HEK293 (cell line): ENCODE measurements around the gene S100A6.

Experiments
- EGR2 ChIP-seq: fragments of 450-650 bp; formaldehyde crosslinking; IDR thresholded peaks from 2 replicates; pipeline ENCODE4 v1.5.1; 2016; ENCODE audit warnings: low read depth, missing biosample characterization, missing genetic modification characterization
- PATZ1 ChIP-seq: fragments of 450-650 bp; formaldehyde crosslinking; IDR thresholded peaks from 2 replicates; pipeline ENCODE4 v1.5.1; 2016; ENCODE audit warnings: missing biosample characterization, missing genetic modification characterization
- PRDM10 ChIP-seq: fragments of 450-650 bp; formaldehyde crosslinking; IDR thresholded peaks from 2 replicates; pipeline ENCODE4 v1.5.1; 2016; ENCODE audit warnings: missing biosample characterization, missing genetic modification characterization
- SCRT1 ChIP-seq: fragments of 450-650 bp; formaldehyde crosslinking; IDR thresholded peaks from 2 replicates; pipeline ENCODE4 v1.5.1; 2016; ENCODE audit warnings: missing biosample characterization, missing genetic modification characterization, borderline replicate concordance
- SCRT2 ChIP-seq: fragments of 450-650 bp; formaldehyde crosslinking; IDR thresholded peaks from 2 replicates; pipeline ENCODE4 v1.5.1; 2016; ENCODE audit warnings: missing biosample characterization, missing genetic modification characterization
- SP7 ChIP-seq: fragments of 450-650 bp; formaldehyde crosslinking; IDR thresholded peaks from 2 replicates; pipeline ENCODE4 v1.5.1; 2016; ENCODE audit warnings: missing biosample characterization, missing genetic modification characterization
- ZBTB20 ChIP-seq: fragments of 450-650 bp; formaldehyde crosslinking; IDR thresholded peaks from 2 replicates; pipeline ENCODE4 v1.5.1; 2016; ENCODE audit warnings: missing biosample characterization, missing genetic modification characterization
- ZNF146 ChIP-seq: fragments of 450-650 bp; formaldehyde crosslinking; IDR thresholded peaks from 2 replicates; pipeline ENCODE4 v1.5.1; 2016; ENCODE audit warnings: missing biosample characterization, missing genetic modification characterization
- ZNF184 ChIP-seq: fragments of 450-650 bp; IDR thresholded peaks from 2 replicates; pipeline ENCODE4 v1.5.1; 2018; ENCODE audit warnings: missing biosample characterization, mild to moderate bottlenecking, missing genetic modification characterization
- ZNF211 ChIP-seq: fragments of 450-650 bp; formaldehyde crosslinking; IDR thresholded peaks from 2 replicates; pipeline ENCODE4 v1.5.1; 2016; ENCODE audit warnings: low read depth, missing biosample characterization, missing genetic modification characterization
- ZNF266 ChIP-seq: fragments of 450-650 bp; formaldehyde crosslinking; IDR thresholded peaks from 2 replicates; pipeline ENCODE4 v1.5.1; 2016; ENCODE audit warnings: missing biosample characterization, missing genetic modification characterization, low read depth
- ZNF391 ChIP-seq: fragments of 450-650 bp; formaldehyde crosslinking; IDR thresholded peaks from 2 replicates; pipeline ENCODE4 v1.5.1; 2016; ENCODE audit warnings: low read depth, missing biosample characterization, missing genetic modification characterization, borderline replicate concordance
- ZNF433 ChIP-seq: fragments of 450-650 bp; formaldehyde crosslinking; IDR thresholded peaks from 2 replicates; pipeline ENCODE4 v1.5.1; 2016; ENCODE audit warnings: missing biosample characterization, missing genetic modification characterization, low read depth
- ZNF585B ChIP-seq: fragments of 450-650 bp; formaldehyde crosslinking; IDR thresholded peaks from 2 replicates; pipeline ENCODE4 v1.5.1; 2016; ENCODE audit warnings: missing biosample characterization, missing genetic modification characterization
- ZNF600 ChIP-seq: fragments of 450-650 bp; formaldehyde crosslinking; IDR thresholded peaks from 2 replicates; pipeline ENCODE4 v1.5.1; 2016; ENCODE audit warnings: missing biosample characterization, missing genetic modification characterization
- ZNF791 ChIP-seq: fragments of 450-650 bp; formaldehyde crosslinking; IDR thresholded peaks from 2 replicates; pipeline ENCODE4 v1.5.1; 2016; ENCODE audit warnings: missing biosample characterization, missing genetic modification characterization
- ZSCAN16 ChIP-seq: fragments of 450-650 bp; formaldehyde crosslinking; IDR thresholded peaks from 2 replicates; pipeline ENCODE4 v1.5.1; 2016; ENCODE audit warnings: missing biosample characterization, missing genetic modification characterization
- TF ChIP-seq, protein P1 (sequence below): fragments of 450-650 bp; formaldehyde crosslinking; IDR thresholded peaks from 2 replicates; pipeline ENCODE4 v1.5.1; 2016; ENCODE audit warnings: missing biosample characterization, missing genetic modification characterization, borderline replicate concordance
- TF ChIP-seq, protein P2 (sequence below): fragments of 450-650 bp; formaldehyde crosslinking; IDR thresholded peaks from 2 replicates; pipeline ENCODE4 v1.5.1; 2016; ENCODE audit warnings: missing biosample characterization, missing genetic modification characterization

Gene S100A6

GRCh38 chr1:153567621-153568366 is 32.0 kb upstream of the S100A6 start (continued):
- TF ChIP-seq PRDM10 (0 out of 2 replicates have a peak, but pooled peaks have one; percentile 28), SCRT2 (peak; percentile 75; the same call in 1 of the 2 replicates), ZNF433 (tag by site-specific recombination) (no peak), ZNF266 (tag by site-specific recombination) (no peak), ZNF791 (tag by site-specific recombination) (no peak), ZBTB20 (tag by site-specific recombination) (peak; percentile 12; the same call in 1 of the 2 replicates), EGR2 (tag by site-specific recombination) (peak; percentile 62), PATZ1 (tag by site-specific recombination) (peak; percentile 13; the same call in 1 of the 2 replicates), ZNF600 (tag by site-specific recombination) (no peak), ZNF585B (tag by site-specific recombination) (no peak), ZNF184 (tag by site-specific recombination) (peak; percentile 43; the same call in 1 of the 2 replicates), ZSCAN16 (tag by site-specific recombination) (no peak), ZNF146 (no peak), ZNF211 (tag by site-specific recombination) (no peak), ZNF391 (tag by site-specific recombination) (no peak), SCRT1 (tag by site-specific recombination) (no peak), SP7 (tag by site-specific recombination) (peak; percentile 65)
- TF ChIP-seq, protein P1, sequence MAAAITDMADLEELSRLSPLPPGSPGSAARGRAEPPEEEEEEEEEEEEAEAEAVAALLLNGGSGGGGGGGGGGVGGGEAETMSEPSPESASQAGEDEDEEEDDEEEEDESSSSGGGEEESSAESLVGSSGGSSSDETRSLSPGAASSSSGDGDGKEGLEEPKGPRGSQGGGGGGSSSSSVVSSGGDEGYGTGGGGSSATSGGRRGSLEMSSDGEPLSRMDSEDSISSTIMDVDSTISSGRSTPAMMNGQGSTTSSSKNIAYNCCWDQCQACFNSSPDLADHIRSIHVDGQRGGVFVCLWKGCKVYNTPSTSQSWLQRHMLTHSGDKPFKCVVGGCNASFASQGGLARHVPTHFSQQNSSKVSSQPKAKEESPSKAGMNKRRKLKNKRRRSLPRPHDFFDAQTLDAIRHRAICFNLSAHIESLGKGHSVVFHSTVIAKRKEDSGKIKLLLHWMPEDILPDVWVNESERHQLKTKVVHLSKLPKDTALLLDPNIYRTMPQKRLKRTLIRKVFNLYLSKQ (tag by site-specific recombination): no peak
- TF ChIP-seq, protein P2, sequence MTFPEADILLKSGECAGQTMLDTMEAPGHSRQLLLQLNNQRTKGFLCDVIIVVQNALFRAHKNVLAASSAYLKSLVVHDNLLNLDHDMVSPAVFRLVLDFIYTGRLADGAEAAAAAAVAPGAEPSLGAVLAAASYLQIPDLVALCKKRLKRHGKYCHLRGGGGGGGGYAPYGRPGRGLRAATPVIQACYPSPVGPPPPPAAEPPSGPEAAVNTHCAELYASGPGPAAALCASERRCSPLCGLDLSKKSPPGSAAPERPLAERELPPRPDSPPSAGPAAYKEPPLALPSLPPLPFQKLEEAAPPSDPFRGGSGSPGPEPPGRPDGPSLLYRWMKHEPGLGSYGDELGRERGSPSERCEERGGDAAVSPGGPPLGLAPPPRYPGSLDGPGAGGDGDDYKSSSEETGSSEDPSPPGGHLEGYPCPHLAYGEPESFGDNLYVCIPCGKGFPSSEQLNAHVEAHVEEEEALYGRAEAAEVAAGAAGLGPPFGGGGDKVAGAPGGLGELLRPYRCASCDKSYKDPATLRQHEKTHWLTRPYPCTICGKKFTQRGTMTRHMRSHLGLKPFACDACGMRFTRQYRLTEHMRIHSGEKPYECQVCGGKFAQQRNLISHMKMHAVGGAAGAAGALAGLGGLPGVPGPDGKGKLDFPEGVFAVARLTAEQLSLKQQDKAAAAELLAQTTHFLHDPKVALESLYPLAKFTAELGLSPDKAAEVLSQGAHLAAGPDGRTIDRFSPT (tag by site-specific recombination): peak; percentile 52; the same call in 1 of the 2 replicates
